ENCODE measurements around the gene HMGCS1.
"Not testable (repeated sequence)": the region's sequence is repeated elsewhere in the genome, so short reads cannot be mapped to it uniquely, and the experiment has no call there.

The HMGCS1 gene

DNA sequence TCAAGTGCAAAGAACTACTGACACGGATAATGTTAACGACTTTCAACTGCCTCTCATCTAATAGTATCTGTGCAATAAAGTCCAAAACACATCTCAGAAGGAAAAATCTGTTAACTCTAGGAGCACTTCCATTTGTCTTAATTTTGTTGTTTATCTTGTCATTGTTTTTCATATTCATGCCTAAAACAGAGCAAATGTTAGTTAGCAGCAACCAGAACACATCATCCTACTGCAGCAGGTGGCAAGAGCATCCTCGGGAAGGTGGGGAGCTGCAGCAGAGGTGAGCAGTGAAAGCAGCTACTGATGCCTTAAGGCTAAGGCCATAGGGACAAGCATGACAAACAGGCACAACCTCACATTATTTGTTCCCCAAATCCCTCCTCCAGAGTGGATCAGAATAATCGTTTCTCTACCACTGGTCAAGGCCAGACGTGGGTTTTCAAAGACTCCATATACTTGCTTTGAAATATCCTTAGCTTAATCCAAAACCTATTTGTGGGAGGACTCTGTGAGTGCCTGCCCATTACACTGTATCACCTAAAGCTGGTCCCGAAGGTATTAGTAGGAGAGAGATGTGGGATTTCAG lies 1.0 kb downstream of the HMGCS1 start:
- DNase-seq: no peak

- DNase-seq: peak in 2 of 3 donors; percentile 17 to 19
These were observed 3.6 kb downstream of the HMGCS1 start for GRCh38 chr5:43309637-43310036.

- no peak for DNase-seq
These were observed 4.1 kb downstream of the HMGCS1 start for GRCh38 chr5:43309122-43309521.

GRCh38 chr5:43306954-43307353 lies 6.3 kb downstream of the HMGCS1 start:
- DNase-seq: not testable (repeated sequence)

DNA sequence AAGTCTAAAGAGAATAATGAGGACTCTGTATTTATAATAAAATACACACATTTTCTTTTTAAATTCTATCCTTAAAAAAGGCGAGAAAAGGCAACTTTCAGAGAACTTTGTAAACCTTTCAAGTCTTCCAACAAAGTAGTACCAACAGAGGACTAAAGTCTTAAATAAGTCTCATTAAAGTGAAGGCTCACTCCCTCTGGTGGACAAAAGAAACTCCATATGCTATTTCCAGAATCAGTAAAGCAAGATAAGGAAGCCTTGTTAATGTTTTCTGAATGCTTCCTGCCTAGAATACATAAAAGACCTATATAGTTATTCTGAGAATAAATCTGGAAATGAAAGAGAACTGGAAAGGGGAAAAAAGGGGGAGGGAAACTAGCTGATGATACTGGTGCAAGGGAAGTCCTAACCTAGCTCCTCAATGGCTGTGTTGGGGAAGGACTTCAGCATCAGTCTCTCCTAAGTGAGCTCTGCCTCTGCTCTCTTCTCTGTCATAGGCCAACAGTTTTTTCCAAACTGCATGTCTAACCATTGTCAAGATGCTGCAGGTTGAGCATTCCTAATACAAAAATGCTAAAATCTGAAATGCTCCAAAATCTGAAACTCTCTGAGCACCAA lies 7.2 kb downstream of the HMGCS1 start:
- DNase-seq: peak; percentile 65 to 78 (median 75)

DNA sequence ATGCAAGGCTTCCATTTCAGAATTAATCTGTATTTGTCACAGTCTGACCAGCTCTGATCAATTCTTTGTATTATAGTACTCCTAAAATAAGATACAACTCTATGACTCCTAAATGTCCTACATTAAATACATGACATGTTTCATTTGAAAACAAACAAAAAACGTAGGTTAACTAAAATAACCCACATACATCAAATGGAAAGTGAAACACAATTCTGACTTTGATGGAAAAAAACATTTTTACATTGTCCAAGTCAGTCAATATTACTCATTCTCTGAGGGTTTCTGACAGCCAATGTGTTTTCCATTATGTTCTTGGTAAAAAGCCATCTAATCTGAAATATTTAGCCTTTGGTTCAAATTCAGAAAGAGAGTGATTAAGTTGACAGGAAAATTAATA lies 8.7 kb downstream of the HMGCS1 start:
- peak; percentile 28 to 89 (median 59) for DNase-seq

- peak in 1 of 3 donors; percentile 15 for DNase-seq
These were observed 10.0 kb downstream of the HMGCS1 start for GRCh38 chr5:43303242-43303641.

DNA sequence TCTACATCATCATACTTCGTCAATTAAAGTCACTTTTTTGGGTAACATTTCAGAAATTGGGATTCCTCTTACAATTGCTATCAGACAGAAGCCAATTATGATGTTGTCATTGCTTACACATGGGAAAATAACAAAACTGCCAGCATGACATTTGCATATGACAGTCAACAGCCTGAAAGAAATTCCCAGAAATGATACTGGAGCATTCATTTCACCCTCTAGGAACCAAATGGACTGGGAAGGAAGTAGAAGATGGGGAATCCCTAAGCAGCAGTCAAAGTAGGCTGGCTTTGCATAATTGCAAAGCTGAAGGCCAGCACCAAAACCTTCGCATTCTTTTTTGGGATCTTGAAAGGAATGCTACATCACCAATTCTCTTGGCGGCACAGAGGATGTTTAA lies 10.7 kb downstream of the HMGCS1 start:
- peak; percentile 78 to 95 (median 82) for DNase-seq

GRCh38 chr5:43301653-43302091 lies 11.5 kb downstream of the HMGCS1 start:
- DNase-seq: no peak

- DNase-seq: no peak
These were observed 13.1 kb downstream of the HMGCS1 start for GRCh38 chr5:43300112-43300511.

GRCh38 chr5:43298443-43298842 lies 14.8 kb downstream of the HMGCS1 start:
- no peak for DNase-seq

DNA sequence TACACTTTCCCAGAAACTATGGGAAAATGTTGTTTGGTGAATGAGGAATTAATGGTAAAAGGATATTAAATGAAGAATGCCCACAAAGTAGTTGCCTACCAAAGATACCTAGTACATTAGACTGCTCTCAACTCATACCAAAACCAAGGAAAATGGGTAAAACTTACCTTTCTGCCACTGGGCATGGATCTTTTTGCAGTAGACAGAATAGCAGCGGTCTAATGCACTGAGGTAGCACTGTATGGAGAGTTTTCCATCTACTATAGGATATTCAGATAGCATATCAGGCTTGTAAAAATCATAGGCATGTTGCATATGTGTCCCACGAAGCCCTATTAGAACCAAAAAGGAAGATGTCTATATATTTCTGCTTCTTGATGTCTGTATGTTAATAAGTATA lies 16.4 kb downstream of the HMGCS1 start:
- no peak for DNase-seq

DNA sequence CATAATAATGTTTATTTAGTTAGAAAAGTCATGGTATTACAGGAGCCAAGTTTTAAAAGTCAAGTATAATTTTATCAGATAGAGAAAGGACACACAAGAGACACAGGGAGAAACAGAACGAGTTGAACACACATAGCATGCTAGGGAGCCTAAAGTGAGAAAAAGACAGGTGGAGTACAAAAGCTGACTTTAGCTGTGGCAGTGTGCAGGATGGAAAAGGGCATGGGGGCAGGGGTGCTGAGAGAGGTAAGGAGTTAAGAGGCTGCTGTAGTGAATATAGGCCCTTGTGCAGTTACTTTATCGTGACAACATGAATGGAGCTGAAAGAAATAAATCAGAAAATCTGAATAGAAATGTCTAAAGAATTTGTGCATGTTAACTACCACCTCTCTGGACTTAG lies 18.0 kb downstream of the HMGCS1 start:
- no peak for DNase-seq

DNA sequence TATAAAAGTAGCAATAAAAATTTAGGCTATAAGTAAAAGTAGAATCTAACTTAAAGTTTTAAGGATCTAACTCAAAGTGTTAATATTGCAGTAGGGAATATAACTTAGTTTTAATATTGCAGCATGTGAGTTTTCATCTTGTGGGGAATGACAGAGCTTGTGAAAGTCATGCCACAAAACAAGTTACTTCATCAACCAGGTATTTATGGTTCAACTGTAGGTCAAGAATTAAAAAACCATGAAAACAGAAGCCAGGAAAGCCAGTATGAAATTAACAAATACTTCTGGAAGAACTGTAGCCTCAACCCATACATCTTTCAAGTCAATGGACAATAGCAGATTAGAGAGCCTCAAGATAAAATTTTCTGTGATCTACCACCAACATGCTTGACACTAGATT lies 19.0 kb downstream of the HMGCS1 start:
- DNase-seq: no peak

DNA sequence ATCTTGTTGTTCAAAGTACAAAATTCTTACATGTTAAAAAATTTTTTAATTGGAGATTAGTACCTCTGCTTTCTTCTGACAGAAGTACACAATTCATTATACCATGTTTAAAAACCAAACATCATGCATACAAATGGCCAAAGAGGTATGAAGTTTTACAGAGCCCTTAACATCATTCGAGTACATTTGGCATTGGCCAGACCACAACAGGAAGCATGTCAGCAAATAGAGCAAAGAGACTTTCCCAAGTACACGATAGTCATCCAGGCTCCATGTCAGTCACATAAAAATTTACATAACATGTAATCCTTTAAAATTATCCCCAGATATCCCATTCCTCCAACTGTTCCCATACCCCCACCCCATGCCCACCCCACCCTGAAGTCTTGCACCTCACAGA lies 22.5 kb downstream of the HMGCS1 start:
- peak in 1 of 3 donors; percentile 23 for DNase-seq

DNA sequence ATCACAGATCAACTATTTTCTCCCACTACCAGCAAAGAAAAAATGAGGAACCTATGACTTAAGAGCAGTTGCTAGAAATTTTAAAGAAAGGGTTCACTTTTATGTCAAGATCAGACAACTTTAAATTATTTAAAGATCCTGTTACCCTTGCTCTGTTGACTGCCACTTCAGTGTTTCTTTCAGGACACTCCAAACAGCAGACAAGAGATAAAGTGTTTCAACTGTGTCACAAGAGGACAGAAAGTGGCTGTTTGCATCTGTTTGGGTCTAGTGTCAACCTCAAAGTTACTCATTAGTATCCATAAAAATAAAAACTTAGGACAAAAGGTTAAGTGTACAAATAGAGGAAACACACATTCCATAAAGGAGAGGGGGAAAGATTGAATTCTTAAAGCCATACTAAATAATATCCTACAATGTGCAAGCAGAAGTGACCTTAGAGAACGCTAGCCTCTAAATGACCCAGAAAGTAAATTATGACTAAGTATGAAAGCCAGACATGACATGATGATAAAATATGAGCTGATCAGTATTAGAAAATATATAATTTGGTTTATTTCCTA lies 24.9 kb downstream of the HMGCS1 start:
- no peak for DNase-seq

- no peak for DNase-seq
These were observed 25.7 kb downstream of the HMGCS1 start for GRCh38 chr5:43287493-43287892.

GRCh38 chr5:43286623-43287022 lies 26.6 kb downstream of the HMGCS1 start:
- no peak for DNase-seq

- DNase-seq: no peak
These were observed 31.2 kb downstream of the HMGCS1 start for GRCh38 chr5:43281840-43282658.

GRCh38 chr5:43279548-43280274 lies 33.5 kb downstream of the HMGCS1 start:
- no peak for DNase-seq

GRCh38 chr5:43275391-43275790 lies 37.8 kb downstream of the HMGCS1 start:
- DNase-seq: no peak

GRCh38 chr5:43274435-43275114 lies 38.6 kb downstream of the HMGCS1 start:
- no peak for DNase-seq
